NCI-H774 (cell line): ENCODE measurements around the gene TEX28.
"Not testable (repeated sequence)": the region's sequence is repeated elsewhere in the genome, so short reads cannot be mapped to it uniquely, and the experiment has no call there.

ENCODE experiments used
- DNase-seq: peaks from one replicate; lab custom pipeline; 2025; lab: John Stamatoyannopoulos, UW

The TEX28 gene

GRCh38 chrX:154310616-154311536, 16.0 kb upstream of the TEX28 start:
- no peak for DNase-seq

- DNase-seq: no peak
Measured at GRCh38 chrX:154309041-154309775, 14.3 kb upstream of the TEX28 start.

GRCh38 chrX:154308108-154308946, 13.4 kb upstream of the TEX28 start:
- DNase-seq: no peak

- no peak for DNase-seq
Measured at GRCh38 chrX:154307202-154307601, 12.3 kb upstream of the TEX28 start.

GRCh38 chrX:154305541-154306205, 10.7 kb upstream of the TEX28 start:
- DNase-seq: no peak

GRCh38 chrX:154304846-154305245, 9.9 kb upstream of the TEX28 start:
- no peak for DNase-seq

GRCh38 chrX:154303476-154303875, 8.6 kb upstream of the TEX28 start:
- DNase-seq: no peak

- DNase-seq: not testable (repeated sequence)
Measured at GRCh38 chrX:154302998-154303397, 8.1 kb upstream of the TEX28 start.

- DNase-seq: no peak
Measured at GRCh38 chrX:154300816-154301215, 5.9 kb upstream of the TEX28 start.

GRCh38 chrX:154298312-154298711, 3.4 kb upstream of the TEX28 start:
- DNase-seq: no peak

- DNase-seq: no peak
Measured at GRCh38 chrX:154296731-154297130, 1.8 kb upstream of the TEX28 start.

GRCh38 chrX:154295664-154296310, 863 bp upstream of the TEX28 start, which contains the start of gene TKTL1:
Gene TKTL1, plus strand, starts transcription at chrX:154295795. Its CDS starts 65 bp downstream, at chrX:154295860.
- DNase-seq: no peak

- not testable (repeated sequence) for DNase-seq
Measured at GRCh38 chrX:154286406-154286805, 8.5 kb downstream of the TEX28 start.

- DNase-seq: not testable (repeated sequence)
Measured at GRCh38 chrX:154284489-154285338, 10.2 kb downstream of the TEX28 start.

- not testable (repeated sequence) for DNase-seq
Measured at GRCh38 chrX:154269245-154269644, 25.7 kb downstream of the TEX28 start.

GRCh38 chrX:154263072-154263471, 31.9 kb downstream of the TEX28 start:
- DNase-seq: not testable (repeated sequence)

- DNase-seq: not testable (repeated sequence)
Measured at GRCh38 chrX:154258711-154259110, 36.2 kb downstream of the TEX28 start.

GRCh38 chrX:154257282-154257681, 37.6 kb downstream of the TEX28 start, which contains the start of gene OPN1MW3:
Gene OPN1MW3, plus strand, starts transcription at chrX:154257582. Its CDS starts 38 bp downstream, at chrX:154257620.
- not testable (repeated sequence) for DNase-seq

- DNase-seq: not testable (repeated sequence)
Measured at GRCh38 chrX:154248076-154248475, 46.8 kb downstream of the TEX28 start.
